ENCODE measurements around the gene TMEM132C. TPM values are rescaled to one million over a fixed set of nuclear protein-coding genes. Genes with fewer than 3 reads are reported as not detected.

TMEM132C gene
- total and polyA plus RNA-seq, 2 experiments from 2014 or later = not detected

GRCh38 chr12:128586451-128587029, 319.6 kb downstream of the TMEM132C start:
- H3K27ac ChIP-seq (ENCODE audit: low read depth) = no peak overlapping the region
- H3K4me2 ChIP-seq = no peak overlapping the region
- Mint-ChIP-seq H3K36me3 (ENCODE audit: low read depth) (peaks cover 54% of the 10 kb centered on the region), H3K27ac (no peak overlapping the region), H3K4me1 (no peaks in the 10 kb centered on the region), H3K9me3 (peaks cover 99% of the 10 kb centered on the region), H3K4me3 (no peak overlapping the region), H3K27me3 (ENCODE audit: insufficient read depth, low read depth, poor library complexity) (peaks cover 2% of the 10 kb centered on the region)
- no peaks in the 10 kb centered on the region for H3K27me3 ChIP-seq (ENCODE audit: insufficient read depth)
- no peaks in the 10 kb centered on the region for H3K79me2 ChIP-seq (replicated peaks; ENCODE audit: insufficient read depth)
- ATAC-seq (no peak), DNase-seq (ENCODE audit: low spot score) (no peak)
- no peaks in the 10 kb centered on the region for H3K9me2 ChIP-seq (ENCODE audit: insufficient read depth)
- peaks cover 5% of the 10 kb centered on the region; the same call in 1 of the 2 replicates for H3K36me3 ChIP-seq (ENCODE audit: insufficient read depth)
- H3K4me3 ChIP-seq = no peak overlapping the region
- no peaks in the 10 kb centered on the region for H4K20me1 ChIP-seq (replicated peaks; ENCODE audit: insufficient read depth)
- H3K4me1 ChIP-seq (ENCODE audit: insufficient read depth) = no peaks in the 10 kb centered on the region
- no peaks in the 10 kb centered on the region for H3F3A ChIP-seq (replicated peaks; ENCODE audit: low read depth)
- TF ChIP-seq CREB1 (CRISPR knock-in tag; IDR thresholded peaks at IDR 0.05; ENCODE audit: low read depth) (no peak), NANOG (IDR thresholded peaks at IDR 0.05; ENCODE audit: borderline replicate concordance) (no peak), STAT1 (IDR thresholded peaks at IDR 0.05; ENCODE audit: unreplicated experiment) (no peak)
- H2AFZ ChIP-seq = no peak overlapping the region

- peaks cover 98% of the 10 kb centered on the region for H3K9me3 Mint-ChIP-seq
- Histone ChIP-seq H3K4me3 (no peak overlapping the region), H3K4me2 (no peak overlapping the region), H3K27ac (ENCODE audit: low read depth) (no peak overlapping the region), H3F3A (replicated peaks; ENCODE audit: low read depth) (no peaks in the 10 kb centered on the region), H3K27me3 (ENCODE audit: insufficient read depth) (no peaks in the 10 kb centered on the region), H3K36me3 (ENCODE audit: insufficient read depth) (peaks cover 5% of the 10 kb centered on the region; the same call in 1 of the 2 replicates), H3K79me2 (replicated peaks; ENCODE audit: insufficient read depth) (no peaks in the 10 kb centered on the region), H3K9me2 (ENCODE audit: insufficient read depth) (no peaks in the 10 kb centered on the region), H2AFZ (no peak overlapping the region), H4K20me1 (replicated peaks; ENCODE audit: insufficient read depth) (no peaks in the 10 kb centered on the region), H3K4me1 (ENCODE audit: insufficient read depth) (no peaks in the 10 kb centered on the region)
- H3K36me3 Mint-ChIP-seq (ENCODE audit: low read depth) = peaks cover 50% of the 10 kb centered on the region
- no peak for DNase-seq (ENCODE audit: low spot score)
- no peak overlapping the region for H3K27ac Mint-ChIP-seq
- no peaks in the 10 kb centered on the region; the same call in 2 of the 3 replicates for H3K4me1 Mint-ChIP-seq
- H3K4me3 Mint-ChIP-seq = no peak overlapping the region
- peaks cover 3% of the 10 kb centered on the region for H3K27me3 Mint-ChIP-seq (ENCODE audit: insufficient read depth, low read depth, poor library complexity)
- ATAC-seq = no peak
- TF ChIP-seq JUNB (IDR thresholded peaks at IDR 0.05; ENCODE audit: unreplicated experiment) = no peak
- TF ChIP-seq STAT1 (IDR thresholded peaks at IDR 0.05; ENCODE audit: unreplicated experiment) = no peak
- TF ChIP-seq ETS1 (IDR thresholded peaks at IDR 0.05) = no peak
- TF ChIP-seq EZH2phosphoT487 (IDR thresholded peaks at IDR 0.05; ENCODE audit: unreplicated experiment) = no peak
- TF ChIP-seq ZNF331 (CRISPR knock-in tag; IDR thresholded peaks at IDR 0.05; ENCODE audit: low read depth) = no peak
- TF ChIP-seq NANOG (IDR thresholded peaks at IDR 0.05; ENCODE audit: borderline replicate concordance) = no peak
- no peak for TF ChIP-seq ZNF114 (CRISPR knock-in tag; IDR thresholded peaks at IDR 0.05)
- TF ChIP-seq REST (IDR thresholded peaks at IDR 0.05; ENCODE audit: unreplicated experiment) = no peak
- TF ChIP-seq ZNF462 (CRISPR knock-in tag; IDR thresholded peaks at IDR 0.05) = no peak
- TF ChIP-seq EZH2 (IDR thresholded peaks at IDR 0.05; ENCODE audit: low read depth, unreplicated experiment) = no peak
Measured at GRCh38 chr12:128587918-128588317, 320.9 kb downstream of the TMEM132C start.

Data from GM23338 (cell line).